ENCODE measurements around the gene KIAA0513.

DNA sequence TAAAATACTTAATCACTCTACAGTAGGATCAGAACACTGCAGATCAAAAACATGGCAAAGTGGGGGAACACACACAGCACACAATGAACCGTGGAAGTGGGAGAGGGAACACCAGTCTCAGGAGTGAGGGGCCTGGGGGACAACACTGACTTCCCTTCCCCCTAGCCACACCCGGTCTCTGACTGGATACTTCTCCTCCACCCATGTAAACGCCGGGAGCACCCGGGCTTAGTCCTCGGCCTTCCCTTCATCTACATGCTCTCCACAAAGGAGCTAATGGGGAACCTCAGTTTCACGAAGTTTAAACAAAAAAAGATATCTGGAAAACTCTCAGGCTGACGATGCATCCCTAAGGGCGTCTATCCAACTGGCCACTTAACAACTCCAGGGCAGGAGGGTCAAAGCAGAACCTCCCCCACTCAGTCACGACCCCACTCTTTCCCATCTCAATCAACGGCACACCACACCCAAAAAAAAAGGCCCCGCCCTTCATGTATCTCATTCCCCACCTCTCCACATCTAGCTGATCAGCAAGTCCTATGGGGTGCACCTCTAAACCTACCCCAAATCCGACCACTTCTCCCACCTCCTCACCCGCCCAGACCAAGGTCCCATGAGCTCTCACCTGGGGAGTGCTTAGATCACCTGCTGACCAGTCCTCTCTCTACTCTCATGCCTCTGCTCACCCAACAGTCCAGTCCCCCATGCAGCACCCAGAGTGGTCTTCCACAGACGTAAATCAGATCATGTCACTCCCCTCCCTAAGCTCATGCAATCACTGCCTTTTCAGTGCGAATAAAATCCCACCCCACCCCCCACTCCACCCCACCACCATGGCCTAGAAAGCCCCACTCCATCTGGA is 23.6 kb upstream of the KIAA0513 start:
- no peak for TF ChIP-seq EZH2phosphoT487 (IDR thresholded peaks at IDR 0.05; ENCODE audit: borderline replicate concordance)
- TF ChIP-seq, protein P1, sequence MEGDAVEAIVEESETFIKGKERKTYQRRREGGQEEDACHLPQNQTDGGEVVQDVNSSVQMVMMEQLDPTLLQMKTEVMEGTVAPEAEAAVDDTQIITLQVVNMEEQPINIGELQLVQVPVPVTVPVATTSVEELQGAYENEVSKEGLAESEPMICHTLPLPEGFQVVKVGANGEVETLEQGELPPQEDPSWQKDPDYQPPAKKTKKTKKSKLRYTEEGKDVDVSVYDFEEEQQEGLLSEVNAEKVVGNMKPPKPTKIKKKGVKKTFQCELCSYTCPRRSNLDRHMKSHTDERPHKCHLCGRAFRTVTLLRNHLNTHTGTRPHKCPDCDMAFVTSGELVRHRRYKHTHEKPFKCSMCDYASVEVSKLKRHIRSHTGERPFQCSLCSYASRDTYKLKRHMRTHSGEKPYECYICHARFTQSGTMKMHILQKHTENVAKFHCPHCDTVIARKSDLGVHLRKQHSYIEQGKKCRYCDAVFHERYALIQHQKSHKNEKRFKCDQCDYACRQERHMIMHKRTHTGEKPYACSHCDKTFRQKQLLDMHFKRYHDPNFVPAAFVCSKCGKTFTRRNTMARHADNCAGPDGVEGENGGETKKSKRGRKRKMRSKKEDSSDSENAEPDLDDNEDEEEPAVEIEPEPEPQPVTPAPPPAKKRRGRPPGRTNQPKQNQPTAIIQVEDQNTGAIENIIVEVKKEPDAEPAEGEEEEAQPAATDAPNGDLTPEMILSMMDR (conservative IDR thresholded peaks at IDR 0.05; ENCODE audit: low read length), result no peak
